ENCODE measurements around the gene COL9A3. TPM values are rescaled to one million over a fixed set of nuclear protein-coding genes. Genes with fewer than 3 reads are reported as not detected.

The COL9A3 gene
- total and polyA plus RNA-seq, 12 donors = 0.45 to 15.2 (median 2.3) TPM

GRCh38 chr20:62814709-62815065 is 2.2 kb upstream of the COL9A3 start:
- intact Hi-C loops (cut with DNase I) = no loop called here
- peaks cover 20 to 55% (median 37%) of the 10 kb centered on the region in 7 donors for H3K27me3 ChIP-seq
- DNase-seq = no peak
- H3K4me1 ChIP-seq = peaks cover 19 to 49% (median 37%) of the 10 kb centered on the region in 9 donors
- H3K36me3 ChIP-seq = peaks cover 4 to 47% (median 27%) of the 10 kb centered on the region in 9 donors
- ATAC-seq = no peak
- 68 to 80% methylated on average over 12 of the region's 12 CpGs for WGBS, 2 donors
- no peak overlapping the region for H3K27ac ChIP-seq
- no peak overlapping the region for H3K4me3 ChIP-seq
- no peaks in the 10 kb centered on the region for H3K9me3 ChIP-seq
- TF ChIP-seq CTCF (IDR thresholded peaks at IDR 0.05) = no peak

DNA sequence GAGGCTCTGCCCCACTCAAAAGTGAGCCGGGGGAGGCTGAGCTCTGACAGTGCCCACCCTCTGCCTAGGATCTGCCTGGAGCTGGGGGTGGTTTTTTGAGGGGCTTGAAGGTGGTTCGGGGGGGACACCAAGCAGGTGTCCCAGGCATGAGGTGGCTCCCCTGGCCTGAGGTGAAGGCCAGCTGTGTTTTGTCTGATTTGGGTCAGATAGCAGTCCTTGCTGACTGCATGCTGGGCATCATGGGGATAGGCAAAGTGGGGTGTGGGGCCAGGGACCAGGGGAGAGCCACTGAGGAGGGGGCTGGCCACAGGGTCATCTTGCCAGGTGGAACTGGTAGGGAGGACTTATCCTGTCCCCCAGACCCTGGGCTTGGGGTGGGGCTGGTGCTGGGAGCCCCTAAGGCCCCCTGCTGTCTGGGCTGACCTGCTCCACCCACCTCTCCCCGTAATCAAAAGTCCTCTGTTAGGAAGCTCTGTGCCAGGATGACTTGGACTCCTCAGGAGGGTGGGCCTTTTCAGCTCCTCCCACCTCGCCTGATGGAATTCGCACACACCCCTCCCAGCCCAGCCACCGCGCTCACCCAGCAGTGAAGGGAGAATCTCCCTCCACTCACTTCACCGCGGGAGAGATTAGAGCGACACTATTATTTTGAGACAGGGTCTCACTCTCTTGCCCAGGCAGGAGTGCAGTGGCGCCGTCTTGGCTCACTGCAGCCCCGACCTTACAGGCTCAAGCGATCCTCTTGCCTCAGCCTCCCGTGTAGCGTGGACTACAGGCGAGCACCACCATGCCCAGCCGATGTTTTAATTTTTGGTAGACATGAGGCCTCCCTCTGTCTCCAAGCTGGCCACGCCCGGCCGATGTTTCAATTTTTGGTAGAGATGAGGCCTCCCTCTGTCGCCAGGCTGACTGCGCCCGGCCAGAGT is 1.5 kb upstream of the COL9A3 start:
- DNase-seq = no peak
- Histone ChIP-seq H3K27ac (no peak overlapping the region), H3K4me1 (peaks cover 20 to 56% (median 42%) of the 10 kb centered on the region in 9 donors), H3K4me3 (no peak overlapping the region), H3K9me3 (no peaks in the 10 kb centered on the region), H3K36me3 (peaks cover 0 to 40% (median 22%) of the 10 kb centered on the region in 9 donors), H3K27me3 (peaks cover 20 to 55% (median 37%) of the 10 kb centered on the region in 7 donors)
- TF ChIP-seq CTCF (IDR thresholded peaks at IDR 0.05) = no peak
- 30 to 34% methylated on average over 24 of the region's 24 CpGs for WGBS, 2 donors
- ATAC-seq = peak in 2 of 8 donors; percentile 6 to 7
- intact Hi-C loops (cut with DNase I) = no loop called here

GRCh38 chr20:62816031-62816883 is 593 bp upstream of the COL9A3 start:
- DNase-seq (no peak), ATAC-seq (no peak)
- Histone ChIP-seq H3K27ac (peak overlapping the region in 3 of 10 donors; percentile 6 to 65 (median 22)), H3K27me3 (peaks cover 20 to 55% (median 37%) of the 10 kb centered on the region in 7 donors), H3K36me3 (peaks cover 0 to 31% (median 14%) of the 10 kb centered on the region in 9 donors), H3K9me3 (no peaks in the 10 kb centered on the region), H3K4me1 (peaks cover 20 to 58% (median 42%) of the 10 kb centered on the region in 9 donors), H3K4me3 (peak overlapping the region in 9 of 10 donors; percentile 4 to 53 (median 38))
- WGBS, 2 donors = 3 to 5% methylated on average over 57 of the region's 57 CpGs
- intact Hi-C loops (cut with DNase I) = no loop called here
- TF ChIP-seq CTCF (IDR thresholded peaks at IDR 0.05) = no peak

- ATAC-seq (no peak), DNase-seq (no peak)
- peaks cover 20 to 58% (median 42%) of the 10 kb centered on the region in 9 donors for H3K4me1 ChIP-seq
- H3K27ac ChIP-seq = peak overlapping the region in 6 of 10 donors; percentile 4 to 76 (median 60)
- peaks cover 0 to 13% (median 0%) of the 10 kb centered on the region in 9 donors for H3K36me3 ChIP-seq
- no peaks in the 10 kb centered on the region for H3K9me3 ChIP-seq
- H3K27me3 ChIP-seq = peaks cover 20 to 55% (median 37%) of the 10 kb centered on the region in 7 donors
- intact Hi-C loops (cut with DNase I) = no loop called here
- 55 to 71% methylated on average over 12 of the region's 12 CpGs for WGBS, 2 donors
- TF ChIP-seq CTCF (IDR thresholded peaks at IDR 0.05) = no peak
- H3K4me3 ChIP-seq = peak overlapping the region in 3 of 10 donors; percentile 14 to 48 (median 45)
These were observed 1.2 kb downstream of the COL9A3 start for GRCh38 chr20:62817975-62818591.

All from heart right ventricle (tissue), 16 donors.